Urinary bladder (tissue), 4 donors: ENCODE measurements around the gene LSS. TPM values are rescaled to one million over a fixed set of nuclear protein-coding genes. Genes with fewer than 3 reads are reported as not detected.

Experiments
- DNase-seq: peaks from one replicate; pipeline ENCODE4 v3.0.0-alpha.2; 2015; ENCODE audit errors: extremely low spot score
- H3K27ac ChIP-seq: one replicate; pipeline ENCODE4 v1.5.1; 2013; ENCODE audit warnings: low read depth, mild to moderate bottlenecking, moderate library complexity
- H3K36me3 ChIP-seq: one replicate; pipeline ENCODE4 v1.6.1; 2013; ENCODE audit warnings: mild to moderate bottlenecking, moderate library complexity; ENCODE audit not compliant: insufficient read depth
- H3K4me1 ChIP-seq: one replicate; pipeline ENCODE4 v1.6.1; 2013; ENCODE audit warnings: mild to moderate bottlenecking, moderate library complexity; ENCODE audit not compliant: insufficient read depth
- H3K4me3 ChIP-seq: one replicate; pipeline ENCODE4 v1.5.1; 2013; ENCODE audit warnings: low read depth, low read length
- WGBS: extraction: QIAGEN DNeasy Blood & Tissue Kit; methylation state at CpG from one replicate; pipeline ENCODE4 v1.1.7; 2013; 5-methylcytosine and 5-hydroxymethylcytosine counted together
- polyA plus RNA-seq: library from polyadenylated mRNA; stranded (reverse); fragments of 200-250 nt; gene quantifications from one replicate; pipeline ENCODE4 v1.2.3, GENCODE V29; 2013
- total RNA-seq: library from RNA; depleted of rRNA; stranded (reverse); fragments of >200 nt; gene quantifications from one replicate; pipeline ENCODE4 v1.2.3, GENCODE V29; 2014
- donor health status: healthy with polysubstance abuse.
- donor health status: healthy.

The LSS gene
- total and polyA plus RNA-seq, 2 donors = 19.3 to 36.5 TPM

- no peak for DNase-seq
- Histone ChIP-seq H3K36me3 (no peaks in the 10 kb centered on the region), H3K4me1 (no peaks in the 10 kb centered on the region), H3K4me3 (no peak overlapping the region), H3K27ac (no peak overlapping the region)
- WGBS = 82% methylated on average over 72 of the region's 72 CpGs
Observed at GRCh38 chr21:46161633-46162592, 66.7 kb downstream of the LSS start.

- DNase-seq = no peak
- no peaks in the 10 kb centered on the region for H3K36me3 ChIP-seq
- H3K4me3 ChIP-seq = no peak overlapping the region
- no peaks in the 10 kb centered on the region for H3K4me1 ChIP-seq
- H3K27ac ChIP-seq = no peak overlapping the region
- 85% methylated on average over 72 of the region's 72 CpGs for WGBS
Observed at GRCh38 chr21:46160907-46161632, 67.5 kb downstream of the LSS start.

GRCh38 chr21:46160657-46160906 lies 68.0 kb downstream of the LSS start:
- no peak overlapping the region for H3K27ac ChIP-seq
- H3K36me3 ChIP-seq = no peaks in the 10 kb centered on the region
- H3K4me1 ChIP-seq = no peaks in the 10 kb centered on the region
- DNase-seq = no peak
- 86% methylated on average over 22 of the region's 22 CpGs for WGBS
- H3K4me3 ChIP-seq = no peak overlapping the region

GRCh38 chr21:46159841-46160656 lies 68.5 kb downstream of the LSS start:
- Histone ChIP-seq H3K4me3 (no peak overlapping the region), H3K36me3 (no peaks in the 10 kb centered on the region), H3K27ac (no peak overlapping the region), H3K4me1 (no peaks in the 10 kb centered on the region)
- no peak for DNase-seq
- 90% methylated on average over 32 of the region's 32 CpGs for WGBS

- Histone ChIP-seq H3K36me3 (no peaks in the 10 kb centered on the region), H3K4me3 (no peak overlapping the region), H3K27ac (no peak overlapping the region), H3K4me1 (no peaks in the 10 kb centered on the region)
- no peak for DNase-seq
- WGBS = 94% methylated on average over 12 of the region's 12 CpGs
Observed at GRCh38 chr21:46159390-46159789, 69.2 kb downstream of the LSS start.

GRCh38 chr21:46158666-46159300 lies 69.8 kb downstream of the LSS start:
- no peak for DNase-seq
- no peaks in the 10 kb centered on the region for H3K4me1 ChIP-seq
- 89% methylated on average over 10 of the region's 10 CpGs for WGBS
- no peak overlapping the region for H3K4me3 ChIP-seq
- no peaks in the 10 kb centered on the region for H3K36me3 ChIP-seq
- H3K27ac ChIP-seq = no peak overlapping the region

GRCh38 chr21:46157987-46158451 lies 70.6 kb downstream of the LSS start:
- no peak for DNase-seq
- Histone ChIP-seq H3K36me3 (no peaks in the 10 kb centered on the region), H3K4me1 (no peaks in the 10 kb centered on the region), H3K4me3 (no peak overlapping the region), H3K27ac (no peak overlapping the region)
- 89% methylated on average over 15 of the region's 15 CpGs for WGBS

GRCh38 chr21:46157396-46157986 lies 71.1 kb downstream of the LSS start:
- no peaks in the 10 kb centered on the region for H3K4me1 ChIP-seq
- H3K27ac ChIP-seq = no peak overlapping the region
- WGBS = 94% methylated on average over 12 of the region's 12 CpGs
- no peak overlapping the region for H3K4me3 ChIP-seq
- no peak for DNase-seq
- H3K36me3 ChIP-seq = no peaks in the 10 kb centered on the region

GRCh38 chr21:46156678-46157077 lies 71.9 kb downstream of the LSS start:
- H3K27ac ChIP-seq = no peak overlapping the region
- no peak overlapping the region for H3K4me3 ChIP-seq
- WGBS = 85% methylated on average over 10 of the region's 10 CpGs
- no peaks in the 10 kb centered on the region for H3K36me3 ChIP-seq
- H3K4me1 ChIP-seq = no peaks in the 10 kb centered on the region
- DNase-seq = no peak

GRCh38 chr21:46156378-46156645 lies 72.3 kb downstream of the LSS start:
- 84% methylated on average over 7 of the region's 7 CpGs for WGBS
- DNase-seq = no peak
- no peak overlapping the region for H3K4me3 ChIP-seq
- no peaks in the 10 kb centered on the region for H3K4me1 ChIP-seq
- H3K27ac ChIP-seq = no peak overlapping the region
- no peaks in the 10 kb centered on the region for H3K36me3 ChIP-seq

GRCh38 chr21:46155514-46156377 lies 72.8 kb downstream of the LSS start, which contains the start of gene FTCD:
Gene FTCD, minus strand, starts transcription at chr21:46155579. Its CDS starts 56 bp downstream, at chr21:46155523.
- no peak for DNase-seq
- H3K4me1 ChIP-seq = no peaks in the 10 kb centered on the region
- 87% methylated on average over 34 of the region's 34 CpGs for WGBS

GRCh38 chr21:46154955-46155513 lies 73.5 kb downstream of the LSS start:
- no peak overlapping the region for H3K4me3 ChIP-seq
- WGBS = 91% methylated on average over 16 of the region's 16 CpGs
- H3K27ac ChIP-seq = no peak overlapping the region
- DNase-seq = no peak
- no peaks in the 10 kb centered on the region for H3K4me1 ChIP-seq
- H3K36me3 ChIP-seq = no peaks in the 10 kb centered on the region

More at GRCh38 chr21:46155514-46156377, 72.8 kb downstream of the LSS start, which contains the start of gene FTCD:
- Histone ChIP-seq H3K4me3 (no peak within 1 kb of the TSS), H3K36me3 (no peaks in the 10 kb centered on the region), H3K27ac (no peak within 1 kb of the TSS)
